Measurements from ENCODE around the gene KANK4.

The KANK4 gene

GRCh38 chr1:62309906-62310305 is 9.3 kb downstream of the KANK4 start:
- no peak overlapping the region for H3K4me3 ChIP-seq
- TF ChIP-seq CTCF (IDR thresholded peaks at IDR 0.05), result no peak
- H3K9me3 ChIP-seq, result no peaks in the 10 kb centered on the region
- no peak overlapping the region for H3K27ac ChIP-seq
- H3K36me3 ChIP-seq, result no peaks in the 10 kb centered on the region
- peaks cover 0 to 19% of the 10 kb centered on the region in 2 donors for H3K27me3 ChIP-seq
- intact Hi-C loops (cut with DNase I; ENCODE audit: low total_unique reads), result no loop called here
- no peak for DNase-seq
- no peaks in the 10 kb centered on the region for H3K4me1 ChIP-seq

GRCh38 chr1:62308606-62309005 is 10.6 kb downstream of the KANK4 start:
- Histone ChIP-seq H3K4me1 (no peaks in the 10 kb centered on the region), H3K4me3 (no peak overlapping the region), H3K27ac (no peak overlapping the region), H3K27me3 (peaks cover 0 to 15% of the 10 kb centered on the region in 2 donors), H3K9me3 (no peaks in the 10 kb centered on the region), H3K36me3 (no peaks in the 10 kb centered on the region)
- intact Hi-C loops (cut with DNase I; ENCODE audit: low total_unique reads), result no loop called here
- no peak for DNase-seq
- TF ChIP-seq CTCF (IDR thresholded peaks at IDR 0.05), result no peak

GRCh38 chr1:62307895-62308492 is 11.2 kb downstream of the KANK4 start:
- Histone ChIP-seq H3K4me3 (no peak overlapping the region), H3K36me3 (no peaks in the 10 kb centered on the region), H3K9me3 (no peaks in the 10 kb centered on the region), H3K27me3 (peaks cover 0 to 15% of the 10 kb centered on the region in 2 donors), H3K27ac (no peak overlapping the region), H3K4me1 (no peaks in the 10 kb centered on the region)
- peak in 1 of 2 donors; percentile 23 for DNase-seq
- no peak for TF ChIP-seq CTCF (IDR thresholded peaks at IDR 0.05)
- intact Hi-C loops (cut with DNase I; ENCODE audit: low total_unique reads), result no loop called here

GRCh38 chr1:62307446-62307845 is 11.8 kb downstream of the KANK4 start:
- no peak for DNase-seq
- no peaks in the 10 kb centered on the region for H3K9me3 ChIP-seq
- TF ChIP-seq CTCF (IDR thresholded peaks at IDR 0.05), result no peak
- H3K27ac ChIP-seq, result no peak overlapping the region
- no peaks in the 10 kb centered on the region for H3K4me1 ChIP-seq
- peaks cover 0 to 15% of the 10 kb centered on the region in 2 donors for H3K27me3 ChIP-seq
- no peaks in the 10 kb centered on the region for H3K36me3 ChIP-seq
- no peak overlapping the region for H3K4me3 ChIP-seq
- intact Hi-C loops (cut with DNase I; ENCODE audit: low total_unique reads), result no loop called here

- no peak overlapping the region for H3K4me3 ChIP-seq
- intact Hi-C loops (cut with DNase I; ENCODE audit: low total_unique reads), result no loop called here
- DNase-seq, result no peak
- no peak overlapping the region for H3K27ac ChIP-seq
- H3K27me3 ChIP-seq, result peaks cover 0 to 8% of the 10 kb centered on the region in 2 donors
- H3K4me1 ChIP-seq, result no peaks in the 10 kb centered on the region
- no peak for TF ChIP-seq CTCF (IDR thresholded peaks at IDR 0.05)
- H3K9me3 ChIP-seq, result no peaks in the 10 kb centered on the region
- H3K36me3 ChIP-seq, result no peaks in the 10 kb centered on the region
Observed at GRCh38 chr1:62306065-62306464, 13.2 kb downstream of the KANK4 start.

- Histone ChIP-seq H3K36me3 (no peaks in the 10 kb centered on the region), H3K4me3 (no peak overlapping the region), H3K4me1 (no peaks in the 10 kb centered on the region), H3K27me3 (peaks cover 0 to 3% of the 10 kb centered on the region in 2 donors), H3K27ac (no peak overlapping the region), H3K9me3 (no peaks in the 10 kb centered on the region)
- intact Hi-C loops (cut with DNase I; ENCODE audit: low total_unique reads), result no loop called here
- DNase-seq, result no peak
- TF ChIP-seq CTCF (IDR thresholded peaks at IDR 0.05), result no peak
Observed at GRCh38 chr1:62304975-62305374, 14.3 kb downstream of the KANK4 start.
